GM18526 (cell line): ENCODE results near the gene DYNC2H1.

ENCODE experiments used
- POLR2A ChIP-seq: IDR thresholded peaks from 3 replicates; pipeline ENCODE4 v1.6.1; 2011; ENCODE audit not compliant: insufficient read length; ENCODE audit errors: extremely low read depth

Gene DYNC2H1

GRCh38 chr11:103368145-103368544 is 258.9 kb downstream of the DYNC2H1 start:
- TF ChIP-seq POLR2A, result no peak

- no peak for TF ChIP-seq POLR2A
Measured at GRCh38 chr11:103370076-103370475, 260.9 kb downstream of the DYNC2H1 start.

GRCh38 chr11:103372906-103373305 is 263.7 kb downstream of the DYNC2H1 start:
- TF ChIP-seq POLR2A, result no peak

DNA sequence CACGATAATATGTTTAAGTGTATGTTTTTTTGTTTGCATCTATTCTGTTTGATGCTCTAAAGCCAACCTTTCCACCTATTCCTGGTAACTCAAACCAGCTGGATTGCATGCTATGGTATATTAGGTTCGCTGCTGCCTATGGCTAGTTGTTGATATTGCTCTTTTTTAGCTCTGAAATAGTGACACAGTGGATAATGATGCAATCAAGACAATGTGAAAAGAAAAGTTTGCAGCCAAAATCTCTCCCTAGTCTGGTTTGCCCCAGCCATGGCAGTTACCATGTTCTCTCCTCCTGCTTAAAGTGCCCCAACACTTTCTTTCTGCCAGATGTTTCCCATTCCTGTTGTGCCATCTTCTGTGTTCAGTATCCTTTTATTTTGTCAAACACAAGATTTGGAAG is 269.7 kb downstream of the DYNC2H1 start:
- no peak for TF ChIP-seq POLR2A

- no peak for TF ChIP-seq POLR2A
Measured at GRCh38 chr11:103380031-103380430, 270.8 kb downstream of the DYNC2H1 start.

DNA sequence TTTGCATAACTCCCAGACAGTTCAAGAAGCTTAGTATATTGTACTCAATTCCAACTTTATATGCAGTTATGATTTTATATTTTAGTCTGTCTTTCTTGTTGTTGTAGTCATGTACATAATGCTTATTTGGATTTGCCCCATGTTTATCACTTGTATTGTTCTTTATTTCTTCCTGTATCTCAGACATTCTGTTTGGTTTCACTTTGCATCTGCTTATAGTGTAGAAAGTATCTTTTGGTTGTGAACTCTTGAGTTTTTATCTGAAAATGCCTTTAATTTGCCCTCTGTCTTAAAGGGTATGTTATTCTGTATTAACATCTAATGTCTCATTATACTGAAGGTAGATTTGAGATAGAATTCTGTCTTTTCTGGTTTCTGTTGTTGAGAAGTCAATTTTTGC is 275.4 kb downstream of the DYNC2H1 start:
- no peak for TF ChIP-seq POLR2A

GRCh38 chr11:103395612-103396011 is 286.4 kb downstream of the DYNC2H1 start:
- TF ChIP-seq POLR2A, result no peak

- TF ChIP-seq POLR2A, result no peak
Measured at GRCh38 chr11:103396237-103396636, 287.0 kb downstream of the DYNC2H1 start.

- TF ChIP-seq POLR2A, result no peak
Measured at GRCh38 chr11:103397369-103397768, 288.1 kb downstream of the DYNC2H1 start.

GRCh38 chr11:103398829-103399228 is 289.6 kb downstream of the DYNC2H1 start:
- no peak for TF ChIP-seq POLR2A

- TF ChIP-seq POLR2A, result no peak
Measured at GRCh38 chr11:103406357-103406756, 297.1 kb downstream of the DYNC2H1 start.

DNA sequence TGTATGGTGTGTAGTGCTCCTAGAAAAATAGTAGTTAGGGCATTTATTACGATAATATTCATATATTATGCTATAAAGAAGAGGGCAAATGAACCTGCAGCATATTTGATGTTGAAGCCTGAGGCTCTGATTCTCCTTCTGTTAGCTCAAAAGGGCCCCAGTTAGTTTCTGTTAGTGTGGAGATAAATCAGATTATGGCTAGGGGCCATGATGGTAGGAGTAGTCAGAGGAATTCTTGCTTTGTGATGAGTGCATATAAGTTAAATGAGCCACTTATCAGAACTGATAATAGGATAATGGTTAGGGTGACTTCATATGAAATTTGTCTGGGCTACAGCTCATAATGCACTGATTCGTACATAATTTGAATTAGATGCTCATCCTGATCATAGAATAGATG is 298.4 kb downstream of the DYNC2H1 start:
- TF ChIP-seq POLR2A, result no peak

- TF ChIP-seq POLR2A, result no peak
Measured at GRCh38 chr11:103413266-103413888, 304.2 kb downstream of the DYNC2H1 start.

DNA sequence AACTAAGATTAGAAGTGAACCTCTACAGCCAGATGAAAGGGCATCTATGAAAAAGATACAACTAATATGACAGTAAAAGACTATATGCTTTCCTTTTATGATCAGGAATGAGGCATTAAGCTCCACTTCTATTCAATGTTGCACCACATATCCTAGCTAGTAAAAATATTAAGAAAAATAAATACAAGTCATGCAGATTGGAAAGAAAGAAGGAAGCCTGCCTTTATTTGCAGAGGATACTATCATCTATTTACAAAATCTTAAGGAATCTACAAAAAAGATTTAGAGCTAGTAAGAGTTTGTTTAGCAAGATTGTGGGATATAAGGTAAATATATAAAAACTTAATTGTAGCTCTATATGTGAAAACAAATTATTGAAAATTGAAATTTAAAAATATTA is 308.8 kb downstream of the DYNC2H1 start:
- no peak for TF ChIP-seq POLR2A

DNA sequence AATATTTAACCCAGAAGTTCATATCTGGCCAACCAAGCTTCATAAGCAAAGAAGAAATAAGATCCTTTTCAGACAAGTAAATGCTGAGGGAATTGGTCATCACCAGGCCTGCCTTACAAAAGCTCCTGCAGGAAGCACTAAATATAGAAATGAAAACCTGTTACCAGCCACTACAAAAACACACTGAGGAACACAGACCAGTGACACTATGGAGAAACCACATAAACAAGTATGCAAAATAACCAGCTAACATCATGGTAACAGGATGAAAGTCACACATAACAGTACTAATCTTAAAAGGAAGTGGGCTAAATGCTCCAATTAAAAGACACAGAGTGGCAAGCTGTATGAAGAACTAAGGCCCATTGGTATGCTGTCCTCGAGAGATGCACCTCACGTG is 311.4 kb downstream of the DYNC2H1 start:
- TF ChIP-seq POLR2A, result no peak

GRCh38 chr11:103433386-103434072 is 324.3 kb downstream of the DYNC2H1 start:
- TF ChIP-seq POLR2A, result no peak

GRCh38 chr11:103434073-103434411 is 324.8 kb downstream of the DYNC2H1 start:
- TF ChIP-seq POLR2A, result no peak
